ENCODE results near the gene DHRS3. TPM values are rescaled to one million over a fixed set of nuclear protein-coding genes. Genes with fewer than 3 reads are reported as not detected.

DHRS3 gene
- total and polyA plus RNA-seq, 2 donors (not counting 3 experiments of a cell fraction or from before 2014, with no cell fraction given): 54.3 to 75.2 TPM

DNA sequence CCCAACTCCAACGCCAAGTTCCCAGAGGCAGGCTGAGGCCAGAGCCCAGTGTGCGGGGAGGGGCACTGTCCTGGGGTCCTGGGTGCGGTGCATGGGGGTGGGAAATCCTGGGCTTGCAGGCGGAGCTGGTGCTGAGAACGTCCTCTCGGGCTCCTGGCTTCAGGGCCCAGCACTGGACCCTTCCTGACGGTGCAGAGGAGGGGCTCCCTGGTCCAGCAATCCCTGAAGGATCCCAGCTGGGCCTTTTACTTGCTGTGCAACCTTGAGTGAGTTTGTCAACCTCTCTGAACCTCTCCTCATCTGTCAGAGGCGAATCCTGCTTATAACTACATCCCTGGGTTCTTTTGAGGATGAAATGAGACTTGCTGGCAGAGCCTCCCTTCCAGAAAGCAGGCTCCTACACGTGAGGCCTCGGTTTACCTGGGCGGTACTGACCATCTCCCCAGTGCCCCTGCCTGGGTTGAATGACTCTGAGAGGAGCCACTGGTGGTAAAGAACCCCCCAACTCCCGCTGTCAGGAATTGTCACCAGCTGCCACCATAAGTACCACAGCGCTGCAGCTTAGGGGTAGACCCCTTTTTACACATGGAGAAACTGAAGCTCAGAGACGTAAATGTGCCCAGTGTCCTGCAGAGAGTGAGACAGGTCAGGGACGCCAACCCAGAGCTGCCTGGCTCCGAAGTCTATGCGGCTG is 77.3 kb downstream of the DHRS3 start:
- H3K27ac ChIP-seq (ENCODE audit: insufficient read depth, low read depth, low read length): no peak overlapping the region
- peak overlapping the region; percentile 62 for H2AFZ ChIP-seq (ENCODE audit: low read depth, low read length)
- TF ChIP-seq, protein P1, sequence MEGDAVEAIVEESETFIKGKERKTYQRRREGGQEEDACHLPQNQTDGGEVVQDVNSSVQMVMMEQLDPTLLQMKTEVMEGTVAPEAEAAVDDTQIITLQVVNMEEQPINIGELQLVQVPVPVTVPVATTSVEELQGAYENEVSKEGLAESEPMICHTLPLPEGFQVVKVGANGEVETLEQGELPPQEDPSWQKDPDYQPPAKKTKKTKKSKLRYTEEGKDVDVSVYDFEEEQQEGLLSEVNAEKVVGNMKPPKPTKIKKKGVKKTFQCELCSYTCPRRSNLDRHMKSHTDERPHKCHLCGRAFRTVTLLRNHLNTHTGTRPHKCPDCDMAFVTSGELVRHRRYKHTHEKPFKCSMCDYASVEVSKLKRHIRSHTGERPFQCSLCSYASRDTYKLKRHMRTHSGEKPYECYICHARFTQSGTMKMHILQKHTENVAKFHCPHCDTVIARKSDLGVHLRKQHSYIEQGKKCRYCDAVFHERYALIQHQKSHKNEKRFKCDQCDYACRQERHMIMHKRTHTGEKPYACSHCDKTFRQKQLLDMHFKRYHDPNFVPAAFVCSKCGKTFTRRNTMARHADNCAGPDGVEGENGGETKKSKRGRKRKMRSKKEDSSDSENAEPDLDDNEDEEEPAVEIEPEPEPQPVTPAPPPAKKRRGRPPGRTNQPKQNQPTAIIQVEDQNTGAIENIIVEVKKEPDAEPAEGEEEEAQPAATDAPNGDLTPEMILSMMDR (IDR thresholded peaks at IDR 0.05; ENCODE audit: extremely low read depth in 1 of 2, insufficient read depth in 1 of 2, low read depth in 1 of 2, low read length in 2 of 2): no peak
- no peak for TF ChIP-seq EZH2 (IDR thresholded peaks at IDR 0.05; ENCODE audit: borderline replicate concordance, low read depth, low read length, severe bottlenecking)
- TF ChIP-seq GATA2 (IDR thresholded peaks at IDR 0.05; ENCODE audit: insufficient read depth, insufficient read length, low read depth, low read length): no peak
- TF ChIP-seq FOS (IDR thresholded peaks at IDR 0.05; ENCODE audit: borderline replicate concordance, insufficient read depth, low read length): no peak
- TF ChIP-seq MYC (IDR thresholded peaks at IDR 0.05; ENCODE audit: low read depth, low read length): no peak
- TF ChIP-seq POLR2A (IDR thresholded peaks at IDR 0.05; ENCODE audit: low read depth, low read length): no peak
- TF ChIP-seq, protein P2, sequence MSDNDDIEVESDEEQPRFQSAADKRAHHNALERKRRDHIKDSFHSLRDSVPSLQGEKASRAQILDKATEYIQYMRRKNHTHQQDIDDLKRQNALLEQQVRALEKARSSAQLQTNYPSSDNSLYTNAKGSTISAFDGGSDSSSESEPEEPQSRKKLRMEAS (IDR thresholded peaks at IDR 0.05; ENCODE audit: insufficient read depth, insufficient read length): no peak
- TF ChIP-seq JUN (IDR thresholded peaks at IDR 0.05; ENCODE audit: borderline replicate concordance, insufficient read depth, insufficient read length, low read depth): no peak
- TF ChIP-seq POLR2AphosphoS5 (IDR thresholded peaks at IDR 0.05; ENCODE audit: insufficient read depth, low read depth, low read length): no peak
- ChIA-PET POLR2A (no interaction called here), CTCF (interaction anchor here (1.1 to 3.3 kb wide), 7 partner anchors 16 to 133 kb away, joined by 3 to 15 read pairs (median 3); partner anchors contain the start of gene DHRS3)
- no peaks in the 10 kb centered on the region for H3K9me3 ChIP-seq (replicated peaks; ENCODE audit: control insufficient read depth, insufficient read depth, low read length)
- BruUV-seq (replicated peaks): no TSS peak
- peaks cover 24% of the 10 kb centered on the region for H3K4me1 ChIP-seq (ENCODE audit: control insufficient read depth, extremely low read depth, insufficient read depth, low read length)
- no peak overlapping the region for H3K4me2 ChIP-seq (ENCODE audit: insufficient read depth, low read length)
- no peaks in the 10 kb centered on the region for H3K36me3 ChIP-seq (ENCODE audit: control insufficient read depth in 2 of 2, extremely low read depth in 1 of 2, insufficient read depth in 2 of 2, low read length in 2 of 2)
- dilution Hi-C loops (cut with MboI; ENCODE audit: extremely low pct_ligation_motif_present, low sequenced_read_pairs) (no loop called here), intact Hi-C loops (cut with micrococcal nuclease) (loop anchor here (1.0 to 5.0 kb wide), 4 partner anchors 57 to 134 kb away; partner anchors contain the start of gene DHRS3)
- H3K9ac ChIP-seq (replicated peaks; ENCODE audit: extremely low read depth, insufficient read depth, low read length): no peak overlapping the region
- H3K27me3 ChIP-seq (ENCODE audit: control insufficient read depth in 2 of 2, insufficient read depth in 2 of 2, low read length in 2 of 2): no peaks in the 10 kb centered on the region
- FAIRE-seq (no peak), DNase-seq (ENCODE audit: low read depth, low spot score) (no peak)
- H3K79me2 ChIP-seq (ENCODE audit: control insufficient read depth, insufficient read depth, low read length): no peaks in the 10 kb centered on the region
- no peak overlapping the region for H3K4me3 ChIP-seq (replicated peaks in 1 of 3; ENCODE audit: insufficient read depth in 1 of 3, low read depth in 1 of 3, low read length in 3 of 3)
- no peaks in the 10 kb centered on the region for H4K20me1 ChIP-seq (replicated peaks; ENCODE audit: control insufficient read depth, extremely low read depth, insufficient read depth, low read length)
- H3K9me1 ChIP-seq (replicated peaks; ENCODE audit: control insufficient read depth, extremely low read depth, insufficient read depth, low read length): no peaks in the 10 kb centered on the region
